Stimulated activated naive B cell treated with anti-CD40 and anti-IgM and Interleukin-4, amounts not matched to agents 10 μg/mL and 1 μg/mL and 100 μg/mL, for 72 hours (primary cell): ENCODE results near the gene JAG2.
A peak's percentile ranks its signal among the peaks of the same experiment; 100 is the strongest.

Experiments used
- ATAC-seq, 2 donors: fragments of 150-1000 bp; cut with Tn5 transposase; replicated peaks; 2 replicates each; pipeline ENCODE4 v1.10.0; 2021; ENCODE audit warnings: moderate library complexity in 1 of 2
- DNase-seq: peaks from one replicate; pipeline ENCODE4 v3.0.0; 2021
- H3K27ac Mint-ChIP-seq: one replicate; pipeline ENCODE4 v1.8.0; 2022; ENCODE audit warnings: mild to moderate bottlenecking, mixed read lengths
- H3K27me3 Mint-ChIP-seq, 2 donors: one replicate each; pipeline ENCODE4 v1.8.0; 2022; ENCODE audit warnings: mixed read lengths in 2 of 2
- H3K36me3 Mint-ChIP-seq, 2 donors: one replicate each; pipeline ENCODE4 v1.8.0; 2022; ENCODE audit warnings: mixed read lengths in 2 of 2, mild to moderate bottlenecking in 1 of 2
- H3K4me1 Mint-ChIP-seq, 2 donors: one replicate each; pipeline ENCODE4 v1.8.0; 2022; ENCODE audit warnings: mixed read lengths in 2 of 2, mild to moderate bottlenecking in 1 of 2
- H3K4me3 Mint-ChIP-seq, 2 donors: one replicate each; pipeline ENCODE4 v1.8.0; 2022; ENCODE audit warnings: mild to moderate bottlenecking in 2 of 2, mixed read lengths in 2 of 2, moderate library complexity in 1 of 2
- H3K9me3 Mint-ChIP-seq, 2 donors: one replicate each; pipeline ENCODE4 v1.8.0; 2022; ENCODE audit warnings: mixed read lengths in 2 of 2, mild to moderate bottlenecking in 1 of 2

JAG2 gene

GRCh38 chr14:105169776-105170655 is 1.4 kb upstream of the JAG2 start:
- Mint-ChIP-seq H3K9me3 (no peaks in the 10 kb centered on the region), H3K4me3 (peak overlapping the region; percentile 76 to 80), H3K27me3 (peaks cover 30 to 51% of the 10 kb centered on the region in 2 donors), H3K27ac (peak overlapping the region; percentile 80), H3K36me3 (peaks cover 0 to 2% of the 10 kb centered on the region in 2 donors), H3K4me1 (peaks cover 19 to 32% of the 10 kb centered on the region in 2 donors)
- DNase-seq, result no peak
- no peak for ATAC-seq

- H3K27me3 Mint-ChIP-seq, result peaks cover 30 to 53% of the 10 kb centered on the region in 2 donors
- peak overlapping the region; percentile 14 for H3K27ac Mint-ChIP-seq
Measured at GRCh38 chr14:105168979-105169507, 467 bp upstream of the JAG2 start.

GRCh38 chr14:105168093-105168420 is 519 bp downstream of the JAG2 start:
- Mint-ChIP-seq H3K4me3 (peak overlapping the region; percentile 53 to 59), H3K4me1 (peaks cover 15 to 23% of the 10 kb centered on the region in 2 donors), H3K9me3 (no peaks in the 10 kb centered on the region), H3K36me3 (peaks cover 0 to 2% of the 10 kb centered on the region in 2 donors), H3K27ac (no peak overlapping the region), H3K27me3 (peaks cover 30 to 53% of the 10 kb centered on the region in 2 donors)
- ATAC-seq (no peak), DNase-seq (no peak)

More at GRCh38 chr14:105168979-105169507, 467 bp upstream of the JAG2 start:
- ATAC-seq, result peak; percentile 32 to 38
- Mint-ChIP-seq H3K9me3 (no peaks in the 10 kb centered on the region), H3K36me3 (peaks cover 0 to 2% of the 10 kb centered on the region in 2 donors), H3K4me1 (peaks cover 15 to 24% of the 10 kb centered on the region in 2 donors), H3K4me3 (peak overlapping the region; percentile 80)
- DNase-seq, result no peak

GRCh38 chr14:105167303-105168092 is 1.1 kb downstream of the JAG2 start:
- Mint-ChIP-seq H3K9me3 (no peaks in the 10 kb centered on the region), H3K27me3 (peaks cover 30 to 53% of the 10 kb centered on the region in 2 donors), H3K36me3 (peaks cover 0 to 2% of the 10 kb centered on the region in 2 donors), H3K27ac (no peak overlapping the region), H3K4me1 (peaks cover 15 to 23% of the 10 kb centered on the region in 2 donors), H3K4me3 (peak overlapping the region; percentile 53 to 59)
- peak; percentile 18 to 27 for ATAC-seq
- no peak for DNase-seq

- no peak overlapping the region for H3K27ac Mint-ChIP-seq
- H3K9me3 Mint-ChIP-seq, result no peaks in the 10 kb centered on the region
- H3K4me1 Mint-ChIP-seq, result peaks cover 15 to 23% of the 10 kb centered on the region in 2 donors
- DNase-seq, result no peak
- peaks cover 0 to 2% of the 10 kb centered on the region in 2 donors for H3K36me3 Mint-ChIP-seq
- no peak overlapping the region for H3K4me3 Mint-ChIP-seq
- no peak for ATAC-seq
- peaks cover 27 to 49% of the 10 kb centered on the region in 2 donors for H3K27me3 Mint-ChIP-seq
Measured at GRCh38 chr14:105166571-105167302, 1.8 kb downstream of the JAG2 start.

DNA sequence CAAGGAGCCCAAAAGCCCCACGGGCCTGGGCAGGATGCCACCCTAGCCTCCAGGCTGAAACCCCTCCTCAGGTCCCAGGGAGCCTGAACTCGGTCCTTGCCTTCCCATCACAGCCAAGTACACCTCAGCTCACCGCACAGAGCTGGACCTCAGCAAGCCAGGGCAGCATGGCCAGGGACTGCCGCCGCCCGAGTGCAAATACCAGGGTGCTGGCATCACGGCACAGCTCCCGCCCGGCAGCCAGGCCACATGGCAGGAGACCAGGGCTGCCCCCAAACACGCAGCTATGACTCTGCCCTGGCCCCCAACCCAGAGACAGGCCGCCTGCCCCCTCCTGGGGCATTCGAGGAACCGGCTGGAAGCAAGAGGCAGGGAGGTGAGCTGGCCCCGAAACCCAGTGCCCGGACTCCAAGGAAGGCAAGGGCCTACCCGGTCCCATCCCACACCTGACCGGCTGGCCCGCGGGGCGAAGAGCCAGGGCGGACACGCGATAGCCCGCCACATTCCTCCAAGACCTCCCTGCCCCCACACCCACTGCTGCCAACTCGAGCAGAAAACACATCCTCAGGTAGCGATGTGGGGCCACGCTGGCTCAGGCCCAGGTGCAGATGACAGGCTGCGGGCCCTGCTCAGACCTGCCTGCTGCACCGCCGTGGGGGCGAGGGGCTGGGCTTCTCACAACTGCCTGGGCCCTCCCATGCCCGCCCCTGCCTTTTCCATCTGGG is 2.7 kb downstream of the JAG2 start:
- peaks cover 15 to 23% of the 10 kb centered on the region in 2 donors for H3K4me1 Mint-ChIP-seq
- no peak overlapping the region for H3K4me3 Mint-ChIP-seq
- DNase-seq, result no peak
- no peaks in the 10 kb centered on the region for H3K9me3 Mint-ChIP-seq
- ATAC-seq, result no peak
- H3K27me3 Mint-ChIP-seq, result peaks cover 25 to 45% of the 10 kb centered on the region in 2 donors
- no peak overlapping the region for H3K27ac Mint-ChIP-seq
- H3K36me3 Mint-ChIP-seq, result peaks cover 0 to 2% of the 10 kb centered on the region in 2 donors

- Mint-ChIP-seq H3K36me3 (peaks cover 0 to 2% of the 10 kb centered on the region in 2 donors), H3K27me3 (peaks cover 21 to 41% of the 10 kb centered on the region in 2 donors), H3K4me1 (peaks cover 15 to 23% of the 10 kb centered on the region in 2 donors), H3K4me3 (no peak overlapping the region), H3K27ac (peak overlapping the region; percentile 71), H3K9me3 (no peaks in the 10 kb centered on the region)
- DNase-seq, result no peak
- ATAC-seq, result peak; percentile 16 to 18
Measured at GRCh38 chr14:105165134-105165704, 3.4 kb downstream of the JAG2 start.

GRCh38 chr14:105163040-105163742 is 5.4 kb downstream of the JAG2 start:
- no peak for ATAC-seq
- H3K27ac Mint-ChIP-seq, result no peak overlapping the region
- no peak overlapping the region for H3K4me3 Mint-ChIP-seq
- peaks cover 9 to 35% of the 10 kb centered on the region in 2 donors for H3K27me3 Mint-ChIP-seq
- H3K4me1 Mint-ChIP-seq, result peaks cover 7 to 12% of the 10 kb centered on the region in 2 donors
- H3K36me3 Mint-ChIP-seq, result no peaks in the 10 kb centered on the region
- no peak for DNase-seq
- H3K9me3 Mint-ChIP-seq, result no peaks in the 10 kb centered on the region

- H3K4me3 Mint-ChIP-seq, result no peak overlapping the region
- H3K4me1 Mint-ChIP-seq, result peaks cover 7 to 12% of the 10 kb centered on the region in 2 donors
- DNase-seq (no peak), ATAC-seq (no peak)
- H3K27ac Mint-ChIP-seq, result no peak overlapping the region
- peaks cover 9 to 35% of the 10 kb centered on the region in 2 donors for H3K27me3 Mint-ChIP-seq
- H3K36me3 Mint-ChIP-seq, result no peaks in the 10 kb centered on the region
- no peaks in the 10 kb centered on the region for H3K9me3 Mint-ChIP-seq
Measured at GRCh38 chr14:105162669-105162979, 6.0 kb downstream of the JAG2 start.

- Mint-ChIP-seq H3K27ac (no peak overlapping the region), H3K4me3 (no peak overlapping the region), H3K36me3 (no peaks in the 10 kb centered on the region), H3K4me1 (peaks cover 7 to 12% of the 10 kb centered on the region in 2 donors), H3K9me3 (peaks cover 3 to 4% of the 10 kb centered on the region in 2 donors), H3K27me3 (peaks cover 13 to 34% of the 10 kb centered on the region in 2 donors)
- ATAC-seq (peak in 1 of 2 donors; percentile 16), DNase-seq (peak; percentile 20)
Measured at GRCh38 chr14:105161964-105162668, 6.5 kb downstream of the JAG2 start.

GRCh38 chr14:105161309-105161708 is 7.3 kb downstream of the JAG2 start:
- no peaks in the 10 kb centered on the region for H3K36me3 Mint-ChIP-seq
- peaks cover 7 to 8% of the 10 kb centered on the region in 2 donors for H3K4me1 Mint-ChIP-seq
- H3K27me3 Mint-ChIP-seq, result peaks cover 9 to 26% of the 10 kb centered on the region in 2 donors
- no peak overlapping the region for H3K27ac Mint-ChIP-seq
- no peak overlapping the region for H3K4me3 Mint-ChIP-seq
- ATAC-seq (no peak), DNase-seq (no peak)
- peaks cover 3 to 4% of the 10 kb centered on the region in 2 donors for H3K9me3 Mint-ChIP-seq

- Mint-ChIP-seq H3K27me3 (peaks cover 9 to 20% of the 10 kb centered on the region in 2 donors), H3K9me3 (peaks cover 3 to 4% of the 10 kb centered on the region in 2 donors), H3K4me3 (no peak overlapping the region), H3K27ac (peak overlapping the region; percentile 59), H3K36me3 (no peaks in the 10 kb centered on the region), H3K4me1 (peaks cover 7 to 8% of the 10 kb centered on the region in 2 donors)
- ATAC-seq, result no peak
- DNase-seq, result no peak
Measured at GRCh38 chr14:105160776-105161175, 7.8 kb downstream of the JAG2 start.
